GM19238 (cell line): ENCODE measurements around the gene NID1.

Experiments used
- DNase-seq: peaks from one replicate; pipeline ENCODE4 v3.0.0; 2011; ENCODE audit warnings: low spot score; ENCODE audit not compliant: insufficient read length

NID1 gene, protein sequence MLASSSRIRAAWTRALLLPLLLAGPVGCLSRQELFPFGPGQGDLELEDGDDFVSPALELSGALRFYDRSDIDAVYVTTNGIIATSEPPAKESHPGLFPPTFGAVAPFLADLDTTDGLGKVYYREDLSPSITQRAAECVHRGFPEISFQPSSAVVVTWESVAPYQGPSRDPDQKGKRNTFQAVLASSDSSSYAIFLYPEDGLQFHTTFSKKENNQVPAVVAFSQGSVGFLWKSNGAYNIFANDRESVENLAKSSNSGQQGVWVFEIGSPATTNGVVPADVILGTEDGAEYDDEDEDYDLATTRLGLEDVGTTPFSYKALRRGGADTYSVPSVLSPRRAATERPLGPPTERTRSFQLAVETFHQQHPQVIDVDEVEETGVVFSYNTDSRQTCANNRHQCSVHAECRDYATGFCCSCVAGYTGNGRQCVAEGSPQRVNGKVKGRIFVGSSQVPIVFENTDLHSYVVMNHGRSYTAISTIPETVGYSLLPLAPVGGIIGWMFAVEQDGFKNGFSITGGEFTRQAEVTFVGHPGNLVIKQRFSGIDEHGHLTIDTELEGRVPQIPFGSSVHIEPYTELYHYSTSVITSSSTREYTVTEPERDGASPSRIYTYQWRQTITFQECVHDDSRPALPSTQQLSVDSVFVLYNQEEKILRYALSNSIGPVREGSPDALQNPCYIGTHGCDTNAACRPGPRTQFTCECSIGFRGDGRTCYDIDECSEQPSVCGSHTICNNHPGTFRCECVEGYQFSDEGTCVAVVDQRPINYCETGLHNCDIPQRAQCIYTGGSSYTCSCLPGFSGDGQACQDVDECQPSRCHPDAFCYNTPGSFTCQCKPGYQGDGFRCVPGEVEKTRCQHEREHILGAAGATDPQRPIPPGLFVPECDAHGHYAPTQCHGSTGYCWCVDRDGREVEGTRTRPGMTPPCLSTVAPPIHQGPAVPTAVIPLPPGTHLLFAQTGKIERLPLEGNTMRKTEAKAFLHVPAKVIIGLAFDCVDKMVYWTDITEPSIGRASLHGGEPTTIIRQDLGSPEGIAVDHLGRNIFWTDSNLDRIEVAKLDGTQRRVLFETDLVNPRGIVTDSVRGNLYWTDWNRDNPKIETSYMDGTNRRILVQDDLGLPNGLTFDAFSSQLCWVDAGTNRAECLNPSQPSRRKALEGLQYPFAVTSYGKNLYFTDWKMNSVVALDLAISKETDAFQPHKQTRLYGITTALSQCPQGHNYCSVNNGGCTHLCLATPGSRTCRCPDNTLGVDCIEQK

DNA sequence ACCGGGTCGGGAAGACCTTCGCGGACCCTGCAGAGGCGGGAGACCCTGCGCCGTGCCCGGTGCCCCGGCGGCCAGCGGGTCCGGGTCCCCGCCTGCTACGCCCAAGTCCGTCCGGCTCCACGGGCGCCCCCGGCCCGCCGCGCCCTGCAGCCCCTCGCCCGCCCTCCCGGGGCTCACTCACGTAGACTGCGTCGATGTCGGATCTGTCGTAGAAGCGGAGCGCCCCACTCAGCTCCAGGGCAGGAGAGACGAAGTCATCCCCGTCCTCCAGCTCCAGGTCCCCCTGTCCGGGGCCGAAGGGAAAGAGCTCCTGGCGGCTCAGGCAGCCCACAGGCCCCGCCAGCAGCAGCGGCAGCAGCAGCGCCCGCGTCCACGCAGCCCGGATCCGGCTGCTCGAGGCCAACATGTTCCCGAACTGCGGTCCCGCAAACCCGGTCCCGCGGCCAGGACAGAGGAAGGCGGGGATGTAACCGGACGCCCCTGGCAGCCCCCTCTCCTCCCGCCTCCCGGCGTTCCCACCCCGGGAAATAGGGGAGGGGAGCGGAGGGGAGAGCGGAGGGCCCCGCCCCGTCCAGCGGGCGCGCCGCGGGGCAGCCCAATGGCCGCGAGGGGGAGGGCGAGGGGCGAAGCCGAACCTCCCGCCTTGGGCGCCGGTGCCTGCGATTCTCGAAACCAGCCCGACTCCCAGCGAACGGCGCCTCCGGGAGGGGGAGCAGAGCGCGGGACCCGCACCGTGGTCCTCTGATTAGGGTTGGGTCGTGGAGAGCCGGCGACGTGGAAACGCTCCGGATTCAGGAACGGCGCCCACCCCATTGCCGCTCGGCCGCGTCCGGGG lies at the start of gene NID1:
NID1 (minus strand) TSS at position 417 of the 835 bp plus-strand sequence; CDS start at position 406, 11 bp downstream.
- DNase-seq, result peak; percentile 37

DNA sequence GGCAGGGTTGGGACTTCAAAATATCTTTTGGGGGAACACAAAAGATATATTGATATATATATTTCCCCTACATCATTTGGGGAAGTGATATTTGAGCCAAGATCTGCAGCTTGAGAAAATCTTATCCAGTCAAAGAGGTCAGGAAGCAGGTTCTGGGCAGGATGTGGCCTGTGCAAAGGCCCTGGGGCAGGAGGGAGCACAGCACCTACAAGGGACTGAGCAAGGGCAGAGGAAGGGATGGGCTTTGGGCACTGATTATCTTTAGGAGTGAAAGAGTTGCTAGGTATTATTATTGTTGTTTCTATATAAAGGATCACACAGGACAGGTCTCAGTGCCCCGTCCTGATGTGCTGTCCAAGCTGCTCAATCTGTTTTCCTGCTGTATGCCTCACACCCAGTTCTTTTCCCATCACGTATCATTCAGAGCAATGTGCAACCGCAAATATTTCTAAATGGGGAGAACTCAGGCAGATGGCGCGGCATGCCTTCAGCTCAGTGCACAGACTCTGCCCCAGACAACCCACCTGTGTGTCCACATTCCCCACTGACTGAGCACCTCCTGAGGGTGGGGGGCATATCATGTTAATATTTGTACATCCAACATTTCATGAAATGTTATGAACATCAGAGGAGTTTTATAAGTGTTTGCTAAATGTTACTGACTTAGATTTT lies 49.3 kb upstream of the NID1 start:
- no peak for DNase-seq

DNA sequence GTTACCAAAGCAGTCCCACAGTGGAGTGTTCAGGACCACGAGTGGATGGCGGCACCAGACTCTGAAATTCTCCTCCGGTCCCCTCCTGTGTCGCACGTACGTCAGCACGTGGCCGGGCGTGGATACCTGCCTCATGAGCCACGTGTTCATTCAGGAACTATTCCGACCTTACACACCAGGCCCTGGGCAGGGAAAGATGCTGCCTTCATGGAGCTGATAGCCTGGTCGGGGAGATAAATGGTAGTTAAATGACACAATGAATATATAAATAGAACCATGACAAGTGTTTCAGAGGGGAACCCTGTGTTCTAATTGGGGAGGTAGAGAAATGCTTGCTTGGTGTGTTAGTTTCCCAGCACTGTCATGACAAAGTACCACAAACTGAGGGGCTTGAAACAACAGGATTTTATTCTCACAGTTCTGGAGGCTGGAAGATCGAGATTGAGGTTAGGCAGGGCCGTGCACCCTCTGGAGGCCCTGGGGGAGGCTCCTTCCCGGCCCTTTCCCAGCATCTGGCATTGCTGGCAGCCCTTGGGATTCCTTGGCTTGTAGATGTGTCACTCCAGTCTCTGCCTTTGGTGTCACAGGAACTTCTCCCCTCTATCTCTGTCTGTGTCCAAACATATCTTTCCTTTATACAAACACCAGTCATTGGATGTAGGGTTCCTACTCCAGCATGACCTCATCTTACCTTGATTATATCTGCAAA lies 48.6 kb upstream of the NID1 start:
- no peak for DNase-seq

DNA sequence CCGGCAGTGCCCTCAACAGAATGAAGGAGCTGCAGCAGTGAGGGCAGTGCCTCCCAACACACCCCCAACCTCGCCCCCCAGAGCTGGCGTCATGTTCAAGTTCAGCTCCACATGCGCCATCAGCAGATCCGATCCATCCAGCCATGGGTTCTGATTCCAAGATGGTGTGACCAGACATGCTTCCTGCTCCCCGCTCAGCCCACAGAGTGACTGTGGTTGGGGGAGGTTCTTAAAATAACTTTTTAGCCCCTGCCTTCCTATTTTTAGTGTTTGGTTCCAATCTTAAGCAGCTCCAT lies 47.4 kb upstream of the NID1 start:
- DNase-seq, result no peak

DNA sequence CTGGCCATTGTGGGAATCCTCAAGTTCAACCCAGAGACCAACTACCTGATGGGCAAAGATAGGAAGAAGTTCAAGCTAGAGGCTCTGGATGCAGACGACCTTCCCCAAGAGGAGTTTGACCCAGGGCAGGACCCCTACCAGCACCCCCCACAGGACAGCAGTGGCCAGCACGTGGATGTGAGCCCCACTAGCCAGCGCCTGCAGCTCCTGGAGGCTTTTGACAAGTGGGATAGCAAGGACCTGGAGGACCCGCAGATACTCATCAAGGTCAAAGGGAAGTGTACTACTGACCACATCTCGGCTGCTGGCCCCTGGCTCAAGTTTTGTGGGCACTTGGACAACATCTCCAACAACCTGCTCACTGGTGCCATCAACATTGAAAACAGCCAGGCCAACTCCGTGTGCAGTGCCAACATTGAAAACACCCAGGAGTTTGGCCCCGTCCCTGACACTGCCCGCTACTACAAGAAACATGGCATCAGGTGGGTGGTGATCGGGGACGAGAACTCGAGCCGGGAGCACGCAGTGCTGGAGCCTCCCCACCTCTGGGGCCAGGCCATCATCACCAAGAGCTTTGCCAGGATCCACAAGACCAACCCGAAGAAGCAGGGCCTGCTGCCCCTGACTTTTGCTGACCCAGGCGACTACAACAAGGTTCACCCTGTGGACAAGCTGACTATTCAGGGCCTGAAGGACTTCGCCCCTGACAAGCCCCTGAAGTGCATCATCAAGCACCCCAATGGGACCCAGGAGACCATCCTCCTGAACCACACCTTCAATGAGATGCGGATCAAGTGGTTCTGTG lies 46.8 kb upstream of the NID1 start:
- no peak for DNase-seq

DNA sequence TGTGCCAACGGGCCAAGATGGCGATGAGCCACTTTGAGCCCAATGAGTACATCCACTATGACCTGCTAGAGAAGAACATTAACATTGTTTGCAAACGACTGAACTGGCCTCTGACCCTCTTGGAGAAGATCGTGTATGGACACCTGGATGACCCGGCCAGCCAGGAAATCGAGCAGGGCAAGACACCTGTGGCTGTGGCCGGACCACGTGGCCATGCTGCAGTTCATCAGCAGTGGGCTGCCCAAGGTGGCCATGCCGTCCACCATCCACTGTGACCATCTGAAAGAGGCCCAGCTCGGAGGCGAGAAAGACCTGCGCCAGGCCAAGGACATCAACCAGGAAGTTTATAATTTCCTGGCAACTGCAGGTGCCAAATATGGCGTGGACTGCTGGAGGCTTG lies 45.2 kb upstream of the NID1 start:
- DNase-seq, result no peak

DNA sequence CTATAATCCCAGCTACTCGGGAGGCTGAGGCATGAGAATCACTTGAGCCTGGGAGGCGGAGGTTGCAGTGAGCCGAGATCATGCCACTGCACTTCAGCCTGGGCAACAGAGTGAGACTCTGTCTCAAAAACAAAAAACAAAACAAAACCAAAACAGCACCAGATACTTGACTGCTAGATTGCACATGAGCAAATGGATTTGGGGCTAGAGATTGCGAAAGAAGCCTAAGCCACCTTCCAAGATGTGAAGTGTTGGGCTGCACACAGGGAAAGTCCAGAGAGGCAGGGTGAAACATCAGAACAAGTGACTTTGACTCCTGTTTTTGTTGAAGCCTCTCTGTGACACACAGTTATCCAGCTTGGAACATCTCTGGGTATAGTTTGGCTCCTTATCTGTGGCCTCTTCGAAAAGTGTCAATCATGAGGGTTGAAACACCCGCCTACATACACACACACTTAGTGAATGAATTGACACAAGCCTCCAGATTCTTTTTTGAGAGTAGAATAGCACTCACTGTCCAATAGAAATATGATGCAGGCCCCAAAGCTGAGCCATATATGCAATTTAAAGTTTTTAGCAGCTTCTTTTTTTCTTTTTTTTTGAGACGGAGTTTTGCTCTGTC lies 43.2 kb upstream of the NID1 start:
- DNase-seq, result no peak

DNA sequence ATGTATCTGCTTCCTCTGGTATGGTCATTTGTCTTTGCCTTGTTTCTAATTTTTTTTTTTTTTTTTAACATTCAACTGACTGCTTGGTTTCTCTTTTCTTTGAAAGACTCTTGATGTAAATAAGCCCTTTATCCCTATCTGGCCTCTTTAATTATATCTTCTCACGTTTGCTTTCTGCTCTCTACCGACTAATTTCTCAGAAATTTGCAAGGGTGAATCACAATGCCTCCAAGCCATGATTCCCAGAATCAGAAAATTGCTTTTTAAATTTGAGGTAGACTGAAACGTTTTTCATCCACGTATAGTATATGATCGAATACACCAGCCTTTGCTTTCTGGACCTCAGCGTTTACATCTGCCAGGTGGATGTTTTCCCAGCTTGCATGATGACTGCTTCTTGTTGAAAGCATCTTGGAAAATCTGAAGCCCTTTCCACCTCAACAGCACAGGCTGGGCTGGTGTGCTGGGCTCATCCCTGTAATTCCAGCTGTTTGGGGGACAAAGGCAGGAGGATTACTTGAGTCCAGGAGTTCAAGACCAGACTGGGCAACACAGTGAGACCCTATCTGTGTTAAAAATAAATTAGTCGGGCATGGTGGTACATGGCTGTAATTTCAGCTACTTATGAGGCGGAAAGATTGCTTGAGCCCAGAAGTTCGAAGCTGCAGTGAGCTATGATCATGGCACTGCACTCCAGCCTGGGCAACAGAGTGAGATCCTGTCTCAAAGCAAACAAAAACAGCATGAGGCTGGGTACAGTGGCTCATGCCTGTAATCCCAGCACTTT lies 42.4 kb upstream of the NID1 start:
- DNase-seq, result no peak

DNA sequence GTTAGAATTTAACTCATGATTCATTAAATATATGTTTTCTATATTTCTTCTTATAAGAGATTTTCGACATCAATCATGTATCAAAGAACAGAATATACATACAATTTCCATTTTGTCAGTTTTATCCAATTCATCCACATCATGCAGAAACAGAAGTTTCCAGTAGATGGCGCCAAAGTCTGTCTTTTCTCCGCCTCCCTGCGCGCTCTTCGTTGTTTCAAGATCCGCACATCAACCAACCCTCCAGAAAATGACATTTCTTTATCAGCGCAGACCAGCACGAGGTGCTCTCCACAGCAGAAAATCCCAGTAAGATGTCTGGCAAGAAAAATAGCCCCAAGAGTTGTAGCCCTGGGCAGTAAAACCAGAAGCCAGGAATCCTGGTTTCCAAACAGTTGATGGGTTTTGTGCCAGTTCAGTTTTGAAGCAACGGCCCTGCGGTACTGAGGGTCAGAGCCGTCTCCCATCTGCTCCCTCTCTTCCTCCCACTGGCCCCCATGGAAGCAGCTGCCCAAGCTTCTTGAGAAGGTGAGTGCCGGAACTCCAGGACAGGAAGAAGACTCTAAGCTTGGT lies 38.8 kb upstream of the NID1 start:
- DNase-seq, result peak; percentile 59

DNA sequence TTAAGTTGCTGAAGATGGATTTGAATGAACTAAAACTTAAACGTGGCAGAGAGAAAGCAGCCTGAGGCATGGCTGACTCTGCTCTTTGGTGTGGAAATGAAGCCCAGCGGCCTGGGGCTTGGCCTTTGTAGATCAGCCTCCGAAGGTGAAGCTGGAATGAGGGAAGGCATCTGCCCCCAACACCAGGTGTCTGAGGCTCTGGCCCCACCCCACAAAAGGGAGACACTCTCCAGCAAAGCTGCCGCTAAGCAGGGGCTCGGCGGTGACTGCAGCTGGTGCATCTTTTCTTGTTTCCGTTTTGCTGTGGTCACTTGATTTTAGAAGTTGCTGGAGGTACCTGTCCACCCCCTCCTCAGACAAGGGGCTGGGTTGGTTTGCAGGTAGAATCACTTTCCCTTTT lies 38.2 kb upstream of the NID1 start:
- no peak for DNase-seq

DNA sequence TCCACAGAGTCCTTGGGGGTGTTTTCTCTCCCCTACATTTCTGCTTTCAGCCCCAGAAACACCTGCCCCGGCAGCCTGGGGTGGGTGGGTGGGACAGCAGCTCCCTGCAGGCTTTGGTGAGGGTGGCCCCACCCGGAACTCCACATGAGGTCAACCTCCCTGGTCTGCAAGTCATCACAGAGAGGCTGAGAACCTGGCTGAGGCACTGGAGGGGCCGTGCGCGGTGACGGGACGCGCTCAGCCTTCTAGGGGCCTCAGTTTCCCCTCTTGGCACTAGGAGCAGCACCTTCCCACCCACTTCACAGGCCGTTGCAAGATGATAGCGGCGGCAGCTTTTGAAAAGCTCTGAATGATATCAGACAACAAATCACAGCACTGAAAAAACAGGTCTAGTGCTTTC lies 37.7 kb upstream of the NID1 start:
- DNase-seq, result no peak

DNA sequence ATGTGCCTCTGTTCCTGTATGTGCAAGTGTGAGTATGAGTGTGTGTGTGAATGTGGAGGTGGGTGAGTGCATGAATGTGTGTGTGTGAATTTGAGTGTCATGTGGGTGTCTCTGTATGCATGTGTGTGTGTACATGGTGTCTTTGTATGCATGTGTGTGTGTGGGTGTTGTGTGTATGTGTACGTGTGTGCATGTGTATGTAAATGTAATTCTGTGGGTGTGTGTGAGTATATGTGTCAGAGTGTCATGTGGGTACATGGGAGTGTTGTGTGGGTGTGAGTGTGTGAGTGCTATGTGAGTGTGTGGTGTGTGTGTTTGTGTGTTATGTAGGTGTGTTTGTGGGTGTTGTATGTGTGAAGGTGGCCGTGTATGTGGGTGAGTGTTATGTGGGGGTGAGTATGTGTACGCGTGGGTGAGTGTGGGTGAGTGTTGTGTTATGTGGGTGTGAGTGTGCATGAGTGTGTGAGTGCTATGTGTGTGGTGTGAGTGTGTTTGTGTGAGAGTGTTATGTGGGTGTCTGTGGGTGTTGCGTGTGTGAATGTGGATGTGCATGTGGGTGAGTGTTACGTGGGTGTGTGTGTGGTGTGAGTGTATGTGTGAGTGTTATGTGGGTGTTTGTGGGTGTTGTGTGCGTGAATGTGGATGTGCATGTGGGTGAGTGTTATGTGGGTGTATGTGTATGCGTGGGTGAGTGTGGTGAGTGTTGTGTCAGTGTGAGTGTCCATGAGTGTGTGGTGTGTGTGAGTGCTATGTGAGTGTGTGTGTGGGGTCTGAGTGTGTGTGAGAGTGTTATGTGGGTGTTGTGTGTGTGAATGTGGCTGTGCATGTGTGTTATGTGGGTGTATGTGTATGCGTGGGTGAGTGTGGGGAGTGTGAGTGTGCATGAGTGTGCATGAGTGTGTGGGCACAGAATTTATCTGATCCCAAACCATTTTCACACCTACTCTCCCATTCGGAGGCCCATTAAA lies 36.6 kb upstream of the NID1 start:
- DNase-seq, result no peak

DNA sequence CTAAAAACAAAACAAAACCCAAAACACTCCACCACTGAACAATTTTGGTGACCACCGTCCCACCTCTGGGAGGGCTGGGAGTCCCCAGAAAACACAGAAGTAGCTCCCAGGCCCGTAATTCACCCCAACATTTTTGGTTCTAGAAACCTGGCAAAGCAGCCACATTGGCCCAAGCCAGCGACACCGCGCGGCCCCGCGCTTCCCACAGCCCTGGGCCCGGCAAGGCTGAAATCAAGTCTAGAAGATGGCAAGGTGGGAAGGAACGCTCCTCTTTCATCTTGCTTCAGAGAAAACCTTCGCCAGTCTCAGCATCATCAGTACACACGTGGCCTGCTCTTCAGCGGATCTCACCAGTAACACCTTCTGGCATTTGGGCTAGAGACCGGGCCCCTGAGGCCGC lies 35.9 kb upstream of the NID1 start:
- DNase-seq, result no peak

DNA sequence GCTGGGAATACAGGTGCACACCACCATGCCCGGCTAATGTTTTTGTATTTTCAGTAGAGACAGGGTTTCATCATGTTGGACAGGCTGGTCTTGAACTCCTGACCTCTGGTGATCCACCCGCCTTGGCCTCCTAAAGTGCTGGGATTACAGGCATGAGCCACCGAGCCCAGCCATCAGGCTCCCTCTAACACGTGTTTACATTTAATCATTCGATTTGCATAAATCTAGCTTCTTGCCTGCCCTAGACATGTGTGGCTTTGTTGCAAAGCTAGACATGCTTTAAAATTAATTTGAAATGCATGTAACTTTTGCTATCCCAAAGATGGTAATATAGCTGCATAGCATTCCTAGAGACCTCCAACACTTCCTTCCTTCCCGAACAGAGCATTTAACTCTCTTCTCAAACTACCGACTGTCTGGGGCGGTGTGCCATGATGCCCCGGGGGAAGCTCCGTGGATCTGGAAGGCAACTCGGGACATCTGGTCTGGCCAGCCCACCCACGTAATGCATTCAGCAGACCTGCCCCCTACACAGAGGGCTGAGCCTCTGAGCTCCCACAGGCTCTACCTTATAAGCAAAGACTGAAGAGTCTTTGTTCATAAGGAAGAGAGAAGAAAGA lies 34.6 kb upstream of the NID1 start:
- no peak for DNase-seq

DNA sequence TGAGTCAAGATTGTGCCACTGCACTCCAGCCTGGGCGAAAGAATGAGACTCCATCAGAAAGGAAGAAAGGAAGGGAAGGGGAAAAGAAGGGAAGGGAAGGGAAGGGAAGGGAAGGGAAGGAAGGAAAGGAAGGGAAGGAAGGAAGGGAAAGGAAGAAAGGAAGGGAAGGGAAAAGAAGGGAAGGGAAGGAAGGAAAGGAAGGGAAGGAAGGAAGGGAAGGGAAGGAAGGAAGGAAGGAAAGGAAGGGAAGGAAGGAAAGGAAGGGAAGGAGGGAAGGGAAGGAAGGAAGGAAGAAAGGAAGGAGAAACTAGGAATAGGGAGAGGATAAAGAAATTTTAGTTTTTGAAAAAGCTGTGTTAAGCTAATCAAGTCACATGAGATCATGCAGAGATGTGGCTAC lies 33.4 kb upstream of the NID1 start:
- no peak for DNase-seq
